K562 (cell line): ENCODE results near the gene CTXN1. TPM values are rescaled to one million over a fixed set of nuclear protein-coding genes. Genes with fewer than 3 reads are reported as not detected.

Source experiments
- ARHGAP35 ChIP-seq: fragments of 450-650 bp; IDR thresholded peaks from 2 replicates; pipeline ENCODE4 v1.6.1; 2018; ENCODE audit not compliant: partially characterized antibody
- ATF7 ChIP-seq: fragments of 450-650 bp; IDR thresholded peaks from 2 replicates; pipeline ENCODE4 v1.7.1; 2014; ENCODE audit warnings: mild to moderate bottlenecking, moderate library complexity
- BRD9 ChIP-seq: fragments of 450-650 bp; IDR thresholded peaks from 2 replicates; pipeline ENCODE4 v1.6.1; 2018; ENCODE audit warnings: low read depth; ENCODE audit not compliant: partially characterized antibody
- C11orf30 ChIP-seq: fragments of 450-650 bp; IDR thresholded peaks from 2 replicates; pipeline ENCODE4 v1.6.1; 2016; ENCODE audit warnings: low read depth, mild to moderate bottlenecking
- CBFB ChIP-seq: sonication (generic); formaldehyde crosslinking; IDR thresholded peaks from 2 replicates; pipeline ENCODE4 v1.4.0; 2020; ENCODE audit warnings: mild to moderate bottlenecking, missing genetic modification reagents
- DPF2 ChIP-seq: fragments of 450-650 bp; IDR thresholded peaks from 2 replicates; pipeline ENCODE4 v1.6.1; 2016
- FOXP1 ChIP-seq: sonication (generic); formaldehyde crosslinking; IDR thresholded peaks from 2 replicates; pipeline ENCODE4 v1.8.0; 2022; ENCODE audit warnings: mild to moderate bottlenecking, missing genetic modification reagents
- HOXB6 ChIP-seq: fragments of 250-450 bp; sonication (Bioruptor Pico); IDR thresholded peaks from 2 replicates; pipeline ENCODE4 v1.5.1; 2022; ENCODE audit warnings: mild to moderate bottlenecking, borderline replicate concordance
- NCOA6 ChIP-seq: fragments of 450-650 bp; IDR thresholded peaks from 2 replicates; pipeline ENCODE4 v1.6.1; 2017; ENCODE audit warnings: mild to moderate bottlenecking
- NR2F6 ChIP-seq: fragments of 450-650 bp; formaldehyde crosslinking; IDR thresholded peaks from 2 replicates; pipeline ENCODE4 v1.4.0; 2020; ENCODE audit warnings: mild to moderate bottlenecking
- POLR2A ChIP-seq: fragments of 450-650 bp; conservative IDR thresholded peaks from 2 replicates; pipeline ENCODE4 v1.6.1; 2016
- POLR2B ChIP-seq: fragments of 450-650 bp; IDR thresholded peaks from 2 replicates; pipeline ENCODE4 v1.6.1; 2018; ENCODE audit warnings: low read depth; ENCODE audit not compliant: partially characterized antibody
- RBFOX2 ChIP-seq: fragments of 200-400 bp; formaldehyde crosslinking; IDR thresholded peaks from 2 replicates; pipeline ENCODE4 v1.6.1; 2017; ENCODE audit warnings: low read depth, mild to moderate bottlenecking, low read length, moderate library complexity
- ZBED1 ChIP-seq: IDR thresholded peaks from 2 replicates; pipeline ENCODE4 v1.6.1; 2014
- ZFX ChIP-seq: sonication (generic); formaldehyde crosslinking; IDR thresholded peaks from 2 replicates; pipeline ENCODE4 v1.8.0; 2022; ENCODE audit warnings: mild to moderate bottlenecking, missing genetic modification reagents, moderate library complexity
- ZNF146 ChIP-seq: IDR thresholded peaks from one replicate; pipeline ENCODE4 v1.6.1; 2018; ENCODE audit warnings: missing compliant biosample characterization; ENCODE audit not compliant: unreplicated experiment
- ZNF165 ChIP-seq: fragments of 250-450 bp; sonication (Bioruptor Pico); IDR thresholded peaks from 2 replicates; pipeline ENCODE4 v1.4.0; 2020; ENCODE audit warnings: borderline replicate concordance
- ZNF224 ChIP-seq: sonication (generic); formaldehyde crosslinking; IDR thresholded peaks from 2 replicates; pipeline ENCODE4 v1.8.0; 2022; ENCODE audit warnings: mild to moderate bottlenecking, missing genetic modification reagents
- ZNF589 ChIP-seq: fragments of 200-800 bp; sonication (Bioruptor generic); IDR thresholded peaks from 2 replicates; pipeline ENCODE4 v1.6.1; 2016; ENCODE audit warnings: low read depth, missing genetic modification characterization, missing compliant biosample characterization
- polyA plus RNA-seq, 8 experiments: library from polyadenylated mRNA; depleted of rRNA in 4 of 8; stranded (reverse) in 5 of 8; unstranded in 3 of 8; fragments of >200 nt; fragmentation: Nextera tagmentation in 2 of 8; fragmentation: Illumina TruSeq in 1 of 8; extraction: Ambion mirVana in 2 of 8; extraction: Trizol in 1 of 8; gene quantifications; 2 replicates each; pipeline versions ENCODE4 v1.2.1 to v1.2.3, GENCODE V29; 2011 to 2014; ENCODE audit warnings: inconsistent platforms in 1 of 8, missing spikeins in 1 of 8
- total RNA-seq, 7 experiments: library from RNA; depleted of rRNA in 6 of 7; stranded (reverse); fragments of >200 nt in 6 of 7; fragmentation: Illumina TruSeq in 2 of 7; extraction: Trizol in 2 of 7; gene quantifications; 2 replicates each; pipeline versions ENCODE4 v1.2.1 to v1.2.3, GENCODE V29; 2011 to 2021; ENCODE audit warnings: low replicate concordance in 1 of 7
- TF ChIP-seq, protein P1 (sequence below): fragments of 200-800 bp; sonication (Bioruptor generic); IDR thresholded peaks from 2 replicates; pipeline ENCODE4 v1.6.1; 2017; ENCODE audit warnings: missing genetic modification characterization, missing compliant biosample characterization
- TF ChIP-seq, protein P2 (sequence below): fragments of 450-650 bp; IDR thresholded peaks from 2 replicates; pipeline ENCODE4 v1.7.0; 2016; ENCODE audit warnings: borderline replicate concordance
- TF ChIP-seq, protein P3 (sequence below): sonication (generic); formaldehyde crosslinking; IDR thresholded peaks from 2 replicates; pipeline ENCODE4 v1.8.1; 2023; ENCODE audit warnings: mild to moderate bottlenecking, missing genetic modification reagents
- TF ChIP-seq, protein P4 (sequence below): fragments of 250-450 bp; sonication (Bioruptor Pico); IDR thresholded peaks from 2 replicates; pipeline ENCODE4 v1.9.0; 2021; ENCODE audit warnings: mild to moderate bottlenecking, inconsistent platforms

Gene CTXN1
- total and polyA plus RNA-seq, 9 of the 15 experiments (the other 6 are each of a cell fraction or from before 2014, with no cell fraction given), result 0.15 to 37.4 (median 1.8) TPM; not detected in 2

DNA sequence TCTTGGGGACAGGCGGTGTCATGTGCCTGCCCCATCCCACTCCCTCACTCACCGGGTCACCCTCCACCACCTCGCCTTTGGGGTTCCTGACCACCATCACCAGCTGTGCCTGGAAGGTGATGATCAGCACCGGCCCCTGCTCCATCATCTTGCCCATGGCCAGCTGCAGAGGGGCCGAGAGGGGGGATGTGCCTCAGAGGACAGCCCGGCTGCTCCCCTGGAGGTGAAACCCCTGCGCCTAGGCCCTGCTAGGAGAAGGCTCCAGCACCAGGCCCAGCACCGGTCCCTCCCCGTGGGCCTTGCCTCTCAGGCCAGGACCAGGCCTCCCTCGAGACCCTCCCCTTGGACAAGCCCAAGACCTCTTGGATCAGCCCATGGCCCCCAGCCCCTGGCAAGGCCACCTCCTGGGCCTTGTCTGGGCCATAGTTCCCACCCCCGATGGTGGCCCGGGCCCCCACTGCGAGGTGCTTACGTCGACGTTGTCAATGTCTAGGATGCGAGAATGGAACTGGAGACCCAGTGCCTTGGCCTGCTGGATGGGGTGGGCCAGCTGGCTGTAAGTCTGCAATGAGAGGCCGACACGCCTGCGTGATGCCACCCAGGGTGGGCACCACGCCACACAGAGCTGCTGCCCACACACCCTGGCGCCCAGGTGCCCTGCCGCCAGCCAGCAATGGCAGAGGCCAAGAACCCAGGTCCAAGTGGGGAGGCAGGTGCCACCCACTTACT, 1.8 kb upstream of the CTXN1 start (continued):
- TF ChIP-seq CBFB (CRISPR knock-in tag) (no peak), BRD9 (no peak), ZFX (CRISPR knock-in tag) (no peak), RBFOX2 (peak; percentile 65), ZNF589 (no peak), ARHGAP35 (no peak), FOXP1 (0 out of 2 replicates have a peak, but pooled peaks have one; percentile 43), ZNF165 (CRISPR knock-in tag) (no peak), NR2F6 (CRISPR knock-in tag) (no peak), ZBED1 (no peak), HOXB6 (no peak), ZNF224 (CRISPR knock-in tag) (no peak), DPF2 (no peak), ATF7 (no peak), POLR2B (peak; percentile 47), NCOA6 (no peak), ZNF146 (CRISPR knock-in tag) (no peak), POLR2A (peak; percentile 52), C11orf30 (no peak)
- TF ChIP-seq, protein P1, sequence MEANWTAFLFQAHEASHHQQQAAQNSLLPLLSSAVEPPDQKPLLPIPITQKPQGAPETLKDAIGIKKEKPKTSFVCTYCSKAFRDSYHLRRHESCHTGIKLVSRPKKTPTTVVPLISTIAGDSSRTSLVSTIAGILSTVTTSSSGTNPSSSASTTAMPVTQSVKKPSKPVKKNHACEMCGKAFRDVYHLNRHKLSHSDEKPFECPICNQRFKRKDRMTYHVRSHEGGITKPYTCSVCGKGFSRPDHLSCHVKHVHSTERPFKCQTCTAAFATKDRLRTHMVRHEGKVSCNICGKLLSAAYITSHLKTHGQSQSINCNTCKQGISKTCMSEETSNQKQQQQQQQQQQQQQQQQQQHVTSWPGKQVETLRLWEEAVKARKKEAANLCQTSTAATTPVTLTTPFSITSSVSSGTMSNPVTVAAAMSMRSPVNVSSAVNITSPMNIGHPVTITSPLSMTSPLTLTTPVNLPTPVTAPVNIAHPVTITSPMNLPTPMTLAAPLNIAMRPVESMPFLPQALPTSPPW (CRISPR knock-in tag), result 0 out of 2 replicates have a peak, but pooled peaks have one; percentile 13
- TF ChIP-seq, protein P2, sequence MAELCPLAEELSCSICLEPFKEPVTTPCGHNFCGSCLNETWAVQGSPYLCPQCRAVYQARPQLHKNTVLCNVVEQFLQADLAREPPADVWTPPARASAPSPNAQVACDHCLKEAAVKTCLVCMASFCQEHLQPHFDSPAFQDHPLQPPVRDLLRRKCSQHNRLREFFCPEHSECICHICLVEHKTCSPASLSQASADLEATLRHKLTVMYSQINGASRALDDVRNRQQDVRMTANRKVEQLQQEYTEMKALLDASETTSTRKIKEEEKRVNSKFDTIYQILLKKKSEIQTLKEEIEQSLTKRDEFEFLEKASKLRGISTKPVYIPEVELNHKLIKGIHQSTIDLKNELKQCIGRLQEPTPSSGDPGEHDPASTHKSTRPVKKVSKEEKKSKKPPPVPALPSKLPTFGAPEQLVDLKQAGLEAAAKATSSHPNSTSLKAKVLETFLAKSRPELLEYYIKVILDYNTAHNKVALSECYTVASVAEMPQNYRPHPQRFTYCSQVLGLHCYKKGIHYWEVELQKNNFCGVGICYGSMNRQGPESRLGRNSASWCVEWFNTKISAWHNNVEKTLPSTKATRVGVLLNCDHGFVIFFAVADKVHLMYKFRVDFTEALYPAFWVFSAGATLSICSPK, result no peak
- TF ChIP-seq, protein P3, sequence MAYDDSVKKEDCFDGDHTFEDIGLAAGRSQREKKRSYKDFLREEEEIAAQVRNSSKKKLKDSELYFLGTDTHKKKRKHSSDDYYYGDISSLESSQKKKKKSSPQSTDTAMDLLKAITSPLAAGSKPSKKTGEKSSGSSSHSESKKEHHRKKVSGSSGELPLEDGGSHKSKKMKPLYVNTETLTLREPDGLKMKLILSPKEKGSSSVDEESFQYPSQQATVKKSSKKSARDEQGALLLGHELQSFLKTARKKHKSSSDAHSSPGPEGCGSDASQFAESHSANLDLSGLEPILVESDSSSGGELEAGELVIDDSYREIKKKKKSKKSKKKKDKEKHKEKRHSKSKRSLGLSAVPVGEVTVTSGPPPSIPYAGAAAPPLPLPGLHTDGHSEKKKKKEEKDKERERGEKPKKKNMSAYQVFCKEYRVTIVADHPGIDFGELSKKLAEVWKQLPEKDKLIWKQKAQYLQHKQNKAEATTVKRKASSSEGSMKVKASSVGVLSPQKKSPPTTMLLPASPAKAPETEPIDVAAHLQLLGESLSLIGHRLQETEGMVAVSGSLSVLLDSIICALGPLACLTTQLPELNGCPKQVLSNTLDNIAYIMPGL (CRISPR knock-in tag), result no peak
- TF ChIP-seq, protein P4, sequence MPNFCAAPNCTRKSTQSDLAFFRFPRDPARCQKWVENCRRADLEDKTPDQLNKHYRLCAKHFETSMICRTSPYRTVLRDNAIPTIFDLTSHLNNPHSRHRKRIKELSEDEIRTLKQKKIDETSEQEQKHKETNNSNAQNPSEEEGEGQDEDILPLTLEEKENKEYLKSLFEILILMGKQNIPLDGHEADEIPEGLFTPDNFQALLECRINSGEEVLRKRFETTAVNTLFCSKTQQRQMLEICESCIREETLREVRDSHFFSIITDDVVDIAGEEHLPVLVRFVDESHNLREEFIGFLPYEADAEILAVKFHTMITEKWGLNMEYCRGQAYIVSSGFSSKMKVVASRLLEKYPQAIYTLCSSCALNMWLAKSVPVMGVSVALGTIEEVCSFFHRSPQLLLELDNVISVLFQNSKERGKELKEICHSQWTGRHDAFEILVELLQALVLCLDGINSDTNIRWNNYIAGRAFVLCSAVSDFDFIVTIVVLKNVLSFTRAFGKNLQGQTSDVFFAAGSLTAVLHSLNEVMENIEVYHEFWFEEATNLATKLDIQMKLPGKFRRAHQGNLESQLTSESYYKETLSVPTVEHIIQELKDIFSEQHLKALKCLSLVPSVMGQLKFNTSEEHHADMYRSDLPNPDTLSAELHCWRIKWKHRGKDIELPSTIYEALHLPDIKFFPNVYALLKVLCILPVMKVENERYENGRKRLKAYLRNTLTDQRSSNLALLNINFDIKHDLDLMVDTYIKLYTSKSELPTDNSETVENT (CRISPR knock-in tag), result no peak
